HG03097 (cell line): ENCODE data around the gene SPPL2B.
"Not testable (repeated sequence)": the region's sequence is repeated elsewhere in the genome, so short reads cannot be mapped to it uniquely, and the experiment has no call there.

Source experiments
- ATAC-seq: cut with Tn5 transposase; IDR thresholded peaks from one replicate; pipeline ENCODE4 v1.9.1; 2021; ENCODE audit not compliant: unreplicated experiment, low FRiP score

SPPL2B gene

DNA sequence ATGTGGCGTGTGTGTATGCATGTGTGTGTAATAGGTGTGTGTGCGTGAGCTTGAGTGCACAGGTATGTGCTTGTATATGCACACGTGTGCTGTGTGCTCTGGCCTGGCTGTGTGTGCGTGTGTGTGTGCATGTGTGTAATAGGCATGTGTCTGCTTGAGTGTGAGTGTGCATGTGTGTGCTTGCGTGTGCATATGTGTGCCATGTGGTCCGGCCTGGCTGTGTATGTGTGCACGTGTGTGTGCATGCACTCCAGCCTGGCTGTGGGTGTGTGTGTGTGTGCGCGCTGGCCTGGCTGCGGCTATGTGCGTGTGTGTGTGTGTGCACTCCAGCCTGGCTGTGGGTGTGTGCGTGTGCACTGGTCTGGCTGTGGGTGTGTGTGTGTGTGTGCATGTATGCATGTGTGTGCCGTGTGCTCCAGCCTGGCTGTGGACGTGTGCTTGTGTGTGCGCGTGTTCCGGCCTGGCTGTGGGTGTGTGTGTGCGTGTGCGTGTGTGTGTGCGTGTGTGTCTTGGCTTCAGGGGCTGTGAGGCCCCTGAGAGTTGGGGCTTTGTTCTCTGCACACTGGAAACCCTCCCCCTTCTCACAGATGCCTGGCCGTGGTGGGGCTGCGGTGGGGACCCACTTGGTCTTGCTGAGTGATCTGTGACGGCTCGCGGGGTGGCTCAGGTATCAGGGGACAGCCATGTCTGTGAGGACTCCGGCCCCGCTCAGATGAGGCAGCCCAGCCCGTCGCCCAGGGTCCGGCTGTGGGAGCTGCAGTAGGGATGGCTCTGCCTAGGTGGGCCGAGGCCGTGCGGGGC lies 8.2 kb downstream of the SPPL2B start:
- ATAC-seq: no peak

- no peak for ATAC-seq
These were observed 8.8 kb downstream of the SPPL2B start for GRCh38 chr19:2337329-2337707.

DNA sequence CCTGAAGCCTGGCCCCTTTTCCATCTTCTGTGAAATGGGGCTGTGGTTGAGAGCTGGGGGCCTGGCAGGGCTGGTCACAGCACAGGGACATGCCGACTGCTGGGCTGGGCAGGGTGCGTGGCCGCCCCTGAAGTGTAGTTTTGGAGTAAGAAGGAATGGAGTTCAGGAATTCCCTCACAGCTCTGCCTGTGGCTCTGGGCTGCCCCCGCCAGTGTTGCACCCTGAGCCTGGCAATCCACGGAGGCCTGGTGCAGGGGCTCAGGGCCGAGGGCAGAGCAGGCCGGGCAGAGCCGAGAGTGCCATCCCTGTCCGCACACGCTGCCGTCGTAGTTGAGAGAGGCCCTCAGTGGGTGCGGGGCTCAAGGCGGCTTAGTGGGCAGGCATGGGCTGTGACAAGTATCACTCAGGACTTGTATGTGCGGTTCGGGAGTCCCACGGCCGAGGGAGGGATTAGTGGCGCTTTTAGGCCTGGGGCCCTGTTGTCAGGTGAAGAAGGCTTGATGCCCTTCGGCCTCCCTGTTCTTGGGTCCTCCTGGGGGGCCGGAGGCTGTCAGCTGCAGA lies 9.7 kb downstream of the SPPL2B start:
- no peak for ATAC-seq

DNA sequence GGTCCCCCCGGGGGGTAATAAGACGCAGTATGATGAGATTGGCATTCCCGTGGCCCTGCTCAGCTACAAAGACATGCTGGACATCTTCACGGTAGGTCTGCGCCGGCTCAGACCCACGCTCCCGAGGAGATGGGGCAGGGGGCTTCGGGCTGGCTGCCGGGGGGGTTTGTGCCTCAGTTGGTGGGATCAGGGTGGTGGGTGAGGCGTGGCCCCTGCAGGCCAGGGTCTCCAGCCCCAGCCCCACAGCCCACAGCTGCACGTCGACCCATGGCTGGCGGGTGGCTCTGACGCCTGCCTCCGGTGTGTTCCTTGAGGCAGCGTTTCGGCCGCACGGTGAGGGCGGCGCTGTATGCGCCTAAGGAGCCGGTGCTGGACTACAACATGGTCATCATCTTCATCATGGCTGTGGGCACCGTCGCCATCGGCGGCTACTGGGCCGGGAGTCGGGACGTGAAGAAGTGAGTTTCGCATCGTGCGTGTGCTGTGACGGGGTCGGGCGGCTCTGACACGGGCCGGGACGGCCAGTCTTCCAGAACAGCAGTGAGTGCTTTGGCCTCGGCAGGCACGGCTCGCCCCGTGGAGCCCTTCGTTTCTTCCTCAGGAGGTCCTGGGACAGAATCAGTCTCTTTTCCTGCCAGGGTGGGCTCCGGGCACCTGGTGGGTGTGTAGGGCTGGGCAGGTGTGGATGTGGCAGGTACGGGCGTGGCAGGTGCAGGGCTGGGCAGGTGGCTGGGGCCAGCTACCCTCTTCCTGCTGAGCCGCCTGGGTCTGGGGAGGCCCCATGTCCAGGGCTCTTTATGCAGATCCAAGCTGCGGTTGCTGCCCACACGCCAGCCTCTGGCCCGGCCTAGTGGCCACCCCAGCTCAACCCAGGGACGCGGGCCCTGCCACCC lies 10.5 kb downstream of the SPPL2B start:
- ATAC-seq: no peak

- no peak for ATAC-seq
These were observed 11.3 kb downstream of the SPPL2B start for GRCh38 chr19:2339644-2340310.

DNA sequence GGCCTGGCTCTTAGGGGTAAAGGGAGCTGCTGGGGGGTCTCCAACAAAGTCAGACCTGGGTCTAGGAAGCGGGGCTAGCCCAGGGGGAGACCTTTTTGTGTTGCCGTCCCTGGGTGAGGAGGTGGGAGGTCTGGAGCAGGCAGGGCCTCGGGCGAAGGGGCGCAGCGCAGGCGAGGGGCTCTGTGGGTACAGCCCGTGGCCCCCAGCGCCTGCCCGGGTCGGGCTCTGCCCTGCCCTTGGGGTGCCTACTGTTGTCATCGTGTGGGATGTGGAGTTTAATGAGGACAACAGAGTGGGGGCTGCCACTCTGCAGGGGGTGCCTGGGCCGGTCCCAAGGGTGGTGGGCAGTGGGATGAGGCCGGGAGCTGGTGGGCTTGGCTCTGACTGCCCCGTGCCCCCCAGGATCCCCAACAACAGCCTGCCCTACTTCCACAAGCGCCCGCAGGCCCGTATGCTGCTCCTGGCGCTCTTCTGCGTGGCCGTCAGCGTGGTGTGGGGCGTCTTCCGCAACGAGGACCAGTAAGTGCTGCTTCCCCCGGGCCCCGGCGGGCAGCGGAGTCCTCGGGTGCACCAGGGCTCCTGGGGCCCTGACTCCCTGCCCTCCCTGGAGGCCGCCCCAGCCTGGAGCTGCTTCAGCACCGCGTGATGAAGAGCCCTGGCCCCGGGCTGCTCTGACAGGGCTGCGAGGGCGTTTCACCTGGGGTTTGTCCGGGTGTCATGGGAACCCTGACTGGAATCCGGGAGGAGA lies 12.2 kb downstream of the SPPL2B start:
- no peak for ATAC-seq

- ATAC-seq: no peak
These were observed 12.8 kb downstream of the SPPL2B start for GRCh38 chr19:2341244-2341751.

DNA sequence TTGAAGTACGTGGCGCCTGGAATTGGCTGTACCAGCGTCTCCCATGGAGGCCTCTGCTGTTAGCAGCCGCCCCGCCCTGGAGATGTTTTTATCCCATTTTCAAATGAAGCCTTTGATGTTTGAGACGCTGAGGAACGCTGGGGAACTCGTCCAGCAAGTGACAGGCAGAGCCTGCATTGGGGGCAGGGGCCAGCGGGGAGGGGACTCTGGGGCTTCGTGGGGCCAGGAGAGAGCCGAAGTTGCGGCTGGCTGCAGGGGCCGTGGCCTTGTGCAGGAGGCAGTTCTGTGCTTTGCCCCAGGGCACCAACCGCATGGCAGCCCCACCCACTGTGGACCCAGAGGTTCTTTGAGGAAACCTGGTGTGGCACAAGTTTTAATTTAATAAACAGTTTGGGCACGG lies 13.5 kb downstream of the SPPL2B start:
- ATAC-seq: no peak

GRCh38 chr19:2342656-2343288 lies 14.3 kb downstream of the SPPL2B start:
- no peak for ATAC-seq

DNA sequence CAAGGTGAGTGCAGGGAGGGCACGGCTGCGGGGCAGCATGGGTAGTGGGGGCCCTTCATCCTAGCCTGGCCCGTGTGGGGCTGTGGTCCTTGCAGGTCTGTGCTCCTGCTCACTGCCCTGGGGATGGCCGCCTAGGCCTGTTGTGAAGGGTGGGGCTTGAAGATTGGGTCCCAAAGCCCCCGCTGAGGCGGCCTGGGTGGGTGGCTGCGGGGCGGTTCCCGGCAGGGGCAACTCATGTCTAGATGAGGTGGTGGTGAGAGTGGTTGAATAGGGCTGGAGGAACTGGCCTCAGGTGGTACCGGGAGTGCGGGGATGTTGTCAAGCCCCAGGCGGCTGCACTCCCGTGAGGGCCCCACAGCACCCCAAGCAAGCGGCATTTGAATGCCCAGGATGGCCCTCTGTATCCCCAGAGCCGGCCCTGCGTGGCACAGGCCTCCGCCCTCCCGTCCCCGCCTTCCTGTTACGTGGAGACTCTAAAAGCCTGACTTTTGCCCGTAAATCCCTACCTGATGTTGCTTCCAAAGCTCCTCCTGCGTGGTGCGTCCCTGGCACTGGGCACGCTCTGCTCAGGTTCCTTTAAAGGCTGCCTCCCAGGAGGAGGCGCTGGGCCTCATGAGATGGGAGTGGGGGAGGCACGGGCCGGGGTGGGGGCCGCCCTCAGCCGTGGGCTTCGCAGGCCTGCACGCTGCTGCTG lies 15.0 kb downstream of the SPPL2B start:
- ATAC-seq: no peak

DNA sequence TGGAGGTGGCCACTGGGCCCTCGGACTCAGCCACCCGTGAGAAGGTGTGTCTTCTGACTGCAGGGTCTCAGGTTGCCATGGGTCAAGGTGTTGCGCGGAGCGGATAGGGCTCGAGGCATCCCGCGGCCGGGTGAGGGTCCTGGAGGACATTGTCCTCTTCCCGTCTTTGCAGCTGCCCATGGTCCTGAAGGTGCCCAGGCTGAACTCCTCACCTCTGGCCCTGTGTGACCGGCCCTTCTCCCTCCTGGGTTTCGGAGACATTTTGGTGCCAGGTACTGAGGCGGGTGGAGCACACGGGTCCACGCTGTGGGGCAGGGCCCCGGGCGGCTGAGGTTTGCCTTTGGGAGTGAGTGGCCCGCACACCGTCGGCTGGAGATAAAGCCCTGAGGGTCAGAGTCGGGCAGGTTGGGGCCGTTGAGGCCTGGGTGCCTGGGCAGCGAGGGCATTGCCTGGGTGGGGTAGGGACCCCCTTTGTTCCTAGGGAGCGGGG lies 15.9 kb downstream of the SPPL2B start:
- no peak for ATAC-seq

DNA sequence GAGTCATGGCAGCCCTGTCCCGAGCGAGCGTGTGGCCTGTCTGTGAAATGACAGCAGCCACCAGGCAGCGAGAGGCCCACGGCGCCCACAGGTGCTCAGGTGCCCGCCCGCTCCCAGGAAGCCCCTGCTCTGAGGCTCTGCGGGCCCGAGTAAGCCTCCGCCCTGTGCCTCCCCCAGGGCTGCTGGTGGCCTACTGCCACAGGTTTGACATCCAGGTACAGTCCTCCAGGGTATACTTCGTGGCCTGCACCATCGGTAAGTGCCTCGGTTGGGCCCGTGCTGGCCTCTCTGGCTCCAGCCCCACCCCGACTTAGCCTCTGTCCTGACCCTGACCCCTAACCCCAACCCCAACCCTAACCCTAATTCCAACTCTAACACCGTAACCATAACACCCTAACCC lies 16.6 kb downstream of the SPPL2B start:
- no peak for ATAC-seq

GRCh38 chr19:2345794-2346663 lies 17.5 kb downstream of the SPPL2B start:
- ATAC-seq: no peak

DNA sequence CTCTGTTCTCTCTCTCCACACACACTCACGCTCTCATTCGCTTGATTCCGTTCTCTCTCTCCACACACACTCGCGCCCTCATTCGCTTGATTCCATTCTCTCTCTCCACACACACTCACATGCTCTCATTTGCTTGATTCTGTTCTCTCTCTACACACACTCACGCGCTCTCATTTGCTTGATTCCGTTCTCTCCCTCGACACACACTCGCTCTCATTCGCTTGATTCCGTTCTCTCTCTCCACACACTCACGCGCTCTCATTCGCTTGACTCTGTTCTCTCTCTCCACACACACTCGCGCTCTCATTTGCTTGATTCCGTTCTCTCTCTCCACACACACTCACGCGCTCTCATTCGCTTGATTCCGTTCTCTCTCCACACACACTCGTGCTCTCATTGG lies 21.3 kb downstream of the SPPL2B start:
- ATAC-seq: not testable (repeated sequence)

- no peak for ATAC-seq
These were observed 22.2 kb downstream of the SPPL2B start for GRCh38 chr19:2350656-2351055.

GRCh38 chr19:2351591-2351990 lies 23.1 kb downstream of the SPPL2B start:
- ATAC-seq: no peak

DNA sequence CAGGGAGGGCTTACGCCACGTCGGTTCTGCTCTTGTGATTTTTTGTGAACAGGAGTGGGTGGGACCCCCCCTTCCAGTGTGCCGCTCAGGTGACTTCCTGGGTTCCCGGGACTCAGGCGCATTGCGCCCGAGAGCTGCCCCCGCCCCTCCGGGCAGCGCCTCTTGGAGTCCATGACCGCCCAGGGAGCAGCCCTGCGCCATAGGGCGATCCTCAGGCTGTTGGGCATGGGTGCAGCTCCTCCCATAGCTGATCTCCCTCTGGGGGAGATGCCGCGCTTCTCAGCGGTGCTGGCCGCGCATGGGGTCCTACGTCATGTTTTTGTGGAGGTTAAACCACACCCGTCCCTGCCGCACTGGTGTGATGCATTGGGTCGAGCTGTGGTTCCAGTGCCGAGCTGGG lies 23.6 kb downstream of the SPPL2B start:
- no peak for ATAC-seq
